Natural killer cell (primary cell): ENCODE measurements around the gene PTPRJ. TPM values are rescaled to one million over a fixed set of nuclear protein-coding genes. Genes with fewer than 3 reads are reported as not detected.

Experiments used
- ATAC-seq, 3 donors: fragments of 150-1000 bp in 2 of 3; fragments of 200-7000 bp in 1 of 3; cut with Tn5 transposase; 1 replicate in 1 of 3; 2 replicates in 2 of 3; pipeline ENCODE4 v1.10.0; 2021; ENCODE audit warnings: mild to moderate bottlenecking in 2 of 3, moderate library complexity in 2 of 3
- DNase-seq, 2 donors: peaks; one replicate each; pipeline versions ENCODE4 v3.0.0 to v3.0.0-alpha.2; 2013 to 2021; ENCODE audit warnings: mixed read lengths in 1 of 2
- H3K27ac ChIP-seq: one replicate; pipeline ENCODE4 v1.5.1; 2013; ENCODE audit warnings: mild to moderate bottlenecking, low read length
- H3K27me3 ChIP-seq: one replicate; pipeline ENCODE4 v1.6.1; 2013; ENCODE audit warnings: low read length; ENCODE audit not compliant: control insufficient read depth, insufficient read depth
- H3K36me3 ChIP-seq: one replicate; pipeline ENCODE4 v1.6.1; 2013; ENCODE audit warnings: low read length; ENCODE audit not compliant: control insufficient read depth, insufficient read depth
- H3K4me1 ChIP-seq: one replicate; pipeline ENCODE4 v1.6.1; 2013; ENCODE audit warnings: low read length; ENCODE audit not compliant: control insufficient read depth, insufficient read depth
- H3K4me3 ChIP-seq: one replicate; pipeline ENCODE4 v1.5.1; 2013; ENCODE audit warnings: low read length
- H3K9me3 ChIP-seq: one replicate; pipeline ENCODE4 v1.6.1; 2013; ENCODE audit warnings: low read length; ENCODE audit not compliant: control insufficient read depth, insufficient read depth
- H3K27ac Mint-ChIP-seq, 2 donors: one replicate each; pipeline ENCODE4 v1.8.0; 2022; ENCODE audit warnings: mild to moderate bottlenecking in 2 of 2, mixed read lengths in 2 of 2, moderate library complexity in 1 of 2
- H3K27me3 Mint-ChIP-seq, 2 donors: one replicate each; pipeline ENCODE4 v1.8.0; 2022; ENCODE audit warnings: low read depth in 2 of 2, mixed read lengths in 2 of 2
- H3K36me3 Mint-ChIP-seq: one replicate; pipeline ENCODE4 v1.8.0; 2022; ENCODE audit warnings: mixed read lengths
- H3K4me1 Mint-ChIP-seq, 2 donors: one replicate each; pipeline ENCODE4 v1.8.0; 2022; ENCODE audit warnings: mixed read lengths in 2 of 2
- H3K4me3 Mint-ChIP-seq: one replicate; pipeline ENCODE4 v1.8.0; 2022; ENCODE audit warnings: mild to moderate bottlenecking, moderate library complexity, mixed read lengths
- H3K9me3 Mint-ChIP-seq, 2 donors: one replicate each; pipeline ENCODE4 v1.8.0; 2022; ENCODE audit warnings: mixed read lengths in 2 of 2
- WGBS: methylation state at CpG from one replicate; pipeline ENCODE4 v1.1.7; 2013; ENCODE audit warnings: missing lambda C conversion rate; ENCODE audit not compliant: insufficient coverage; 5-methylcytosine and 5-hydroxymethylcytosine counted together
- intact Hi-C: fragments of 100-400 bp; cut with micrococcal nuclease; formaldehyde crosslinking; loops from one replicate; pipeline ENCODE4 v1.14.2; 2022
- total RNA-seq, 4 donors: library from RNA; stranded (reverse); fragments of 120-200 nt in 1 of 4; gene quantifications; one replicate each; pipeline versions ENCODE4 v1.2.3 to v1.2.4, GENCODE V29; 2013 to 2022
- TF ChIP-seq, protein P1 (sequence below): fragments of 200-600 bp; IDR thresholded peaks from one replicate; pipeline ENCODE4 v1.8.0; 2022; ENCODE audit warnings: antibody characterized with exemption

The PTPRJ gene
- total RNA-seq, 3 donors from 2014 or later (not counting 1 experiment from before 2014, with no cell fraction given) = 110 to 127 (median 111) TPM

DNA sequence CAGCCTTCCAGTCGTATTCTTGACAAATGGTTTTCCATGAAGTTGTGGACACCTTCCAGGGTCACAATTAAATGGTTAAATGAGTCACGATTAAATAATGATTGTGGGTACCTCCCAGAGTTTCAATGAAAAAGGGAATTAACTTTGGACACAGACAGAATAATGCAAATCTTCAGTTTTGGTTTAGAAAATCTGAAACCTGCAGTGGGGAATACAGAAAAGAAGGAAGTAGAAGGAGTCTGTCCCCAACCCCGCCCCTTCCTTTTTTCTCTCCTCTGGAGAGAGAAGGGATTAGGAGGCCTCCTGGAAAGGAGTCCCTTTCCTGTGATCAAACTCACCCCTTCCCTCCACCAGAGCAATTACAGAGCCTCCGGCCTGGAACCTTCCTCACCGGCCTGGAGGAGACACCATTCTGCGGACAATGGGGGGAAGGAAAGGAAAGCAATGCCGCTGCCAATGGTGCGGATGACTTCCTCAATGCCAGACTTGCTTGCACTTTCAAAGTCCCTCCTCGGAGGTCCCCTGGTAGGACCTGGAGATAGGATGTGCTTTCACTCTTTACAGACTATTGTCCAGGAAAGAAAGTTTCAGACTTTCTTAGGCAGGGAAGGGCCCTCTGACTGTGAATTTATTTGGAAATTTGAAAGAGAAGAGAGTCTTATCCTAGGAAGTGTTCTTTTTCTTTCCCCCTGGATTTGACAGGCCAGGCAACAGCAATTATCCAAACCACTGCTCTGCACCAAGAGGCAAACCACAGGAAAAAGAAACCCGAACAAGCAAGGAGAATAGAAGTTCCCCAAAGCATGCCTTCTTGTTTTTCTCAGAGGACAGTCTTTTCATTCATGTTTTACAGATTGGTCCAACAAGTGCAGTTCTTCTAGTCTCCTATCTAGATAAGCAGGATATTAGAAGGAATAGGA lies 86.8 kb downstream of the PTPRJ start:
- intact Hi-C loops = no loop called here
- DNase-seq (no peak), ATAC-seq (no peak)
- no peak overlapping the region for H3K4me3 ChIP-seq
- TF ChIP-seq, protein P1, sequence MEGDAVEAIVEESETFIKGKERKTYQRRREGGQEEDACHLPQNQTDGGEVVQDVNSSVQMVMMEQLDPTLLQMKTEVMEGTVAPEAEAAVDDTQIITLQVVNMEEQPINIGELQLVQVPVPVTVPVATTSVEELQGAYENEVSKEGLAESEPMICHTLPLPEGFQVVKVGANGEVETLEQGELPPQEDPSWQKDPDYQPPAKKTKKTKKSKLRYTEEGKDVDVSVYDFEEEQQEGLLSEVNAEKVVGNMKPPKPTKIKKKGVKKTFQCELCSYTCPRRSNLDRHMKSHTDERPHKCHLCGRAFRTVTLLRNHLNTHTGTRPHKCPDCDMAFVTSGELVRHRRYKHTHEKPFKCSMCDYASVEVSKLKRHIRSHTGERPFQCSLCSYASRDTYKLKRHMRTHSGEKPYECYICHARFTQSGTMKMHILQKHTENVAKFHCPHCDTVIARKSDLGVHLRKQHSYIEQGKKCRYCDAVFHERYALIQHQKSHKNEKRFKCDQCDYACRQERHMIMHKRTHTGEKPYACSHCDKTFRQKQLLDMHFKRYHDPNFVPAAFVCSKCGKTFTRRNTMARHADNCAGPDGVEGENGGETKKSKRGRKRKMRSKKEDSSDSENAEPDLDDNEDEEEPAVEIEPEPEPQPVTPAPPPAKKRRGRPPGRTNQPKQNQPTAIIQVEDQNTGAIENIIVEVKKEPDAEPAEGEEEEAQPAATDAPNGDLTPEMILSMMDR = no peak
- Mint-ChIP-seq H3K4me1 (peaks cover 37 to 49% of the 10 kb centered on the region in 2 donors), H3K27ac (peak overlapping the region in 1 of 2 donors; percentile 32), H3K9me3 (no peaks in the 10 kb centered on the region), H3K27me3 (no peaks in the 10 kb centered on the region), H3K36me3 (no peaks in the 10 kb centered on the region), H3K4me3 (no peak overlapping the region)
- 53% methylated on average over 9 of the region's 10 CpGs for WGBS
- H3K27ac ChIP-seq = no peak overlapping the region
- H3K4me1 ChIP-seq = peaks cover 11% of the 10 kb centered on the region
- H3K27me3 ChIP-seq = no peaks in the 10 kb centered on the region
- peaks cover 15% of the 10 kb centered on the region for H3K36me3 ChIP-seq
- H3K9me3 ChIP-seq = no peaks in the 10 kb centered on the region

DNA sequence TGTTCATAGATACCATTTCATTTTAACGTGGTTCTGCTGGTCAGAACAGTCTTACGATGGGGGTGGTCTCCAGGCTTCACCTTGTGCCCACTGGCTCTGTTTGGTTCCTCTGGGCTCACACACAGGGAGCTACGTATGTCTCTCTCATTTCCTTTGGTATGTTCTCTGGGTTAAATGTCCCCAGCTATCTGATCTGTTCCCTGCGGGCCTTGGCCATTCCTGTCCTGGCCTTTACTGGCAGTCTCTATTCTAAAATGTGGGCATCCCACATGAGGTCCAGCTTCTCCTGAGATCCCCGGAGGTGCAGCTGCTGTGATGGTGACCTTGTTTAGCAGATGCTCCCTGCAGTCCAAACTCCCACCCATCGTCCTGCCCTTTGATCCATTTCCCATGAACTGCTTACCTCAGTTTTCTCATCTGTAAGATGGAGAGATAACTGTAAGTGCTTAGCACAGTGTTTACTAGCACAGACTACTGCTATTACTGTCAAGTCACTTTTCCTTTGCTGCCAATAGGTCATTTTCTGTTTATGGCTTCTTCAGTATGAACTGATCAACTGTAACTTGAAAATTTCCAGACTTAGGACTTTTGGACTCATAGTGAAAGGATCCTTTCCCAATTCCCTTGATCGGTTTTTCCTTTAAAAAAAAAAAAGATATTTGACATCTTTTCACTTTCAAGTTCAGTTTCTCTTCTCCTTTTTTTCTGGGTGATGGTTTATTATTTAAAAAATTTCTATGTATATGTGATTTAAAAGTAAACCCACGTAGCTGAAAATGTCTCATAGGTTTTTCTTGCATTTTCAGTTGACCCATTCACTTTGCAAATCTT lies 92.9 kb downstream of the PTPRJ start:
- TF ChIP-seq, protein P1 = no peak
- no peak overlapping the region for H3K27ac ChIP-seq
- H3K27ac Mint-ChIP-seq = peak overlapping the region in 1 of 2 donors; percentile 46
- WGBS = 89% methylated on average over 6 of the region's 8 CpGs
- intact Hi-C loops = no loop called here
- H3K9me3 ChIP-seq = no peaks in the 10 kb centered on the region
- H3K4me1 ChIP-seq = peaks cover 2% of the 10 kb centered on the region
- H3K27me3 ChIP-seq = no peaks in the 10 kb centered on the region
- ATAC-seq (no peak), DNase-seq (no peak)
- H3K36me3 ChIP-seq = peaks cover 13% of the 10 kb centered on the region
- no peak overlapping the region for H3K4me3 Mint-ChIP-seq
- H3K4me1 Mint-ChIP-seq = peaks cover 31 to 37% of the 10 kb centered on the region in 2 donors
- no peak overlapping the region for H3K4me3 ChIP-seq
- H3K27me3 Mint-ChIP-seq = no peaks in the 10 kb centered on the region
- no peaks in the 10 kb centered on the region for H3K9me3 Mint-ChIP-seq
- H3K36me3 Mint-ChIP-seq = no peaks in the 10 kb centered on the region

DNA sequence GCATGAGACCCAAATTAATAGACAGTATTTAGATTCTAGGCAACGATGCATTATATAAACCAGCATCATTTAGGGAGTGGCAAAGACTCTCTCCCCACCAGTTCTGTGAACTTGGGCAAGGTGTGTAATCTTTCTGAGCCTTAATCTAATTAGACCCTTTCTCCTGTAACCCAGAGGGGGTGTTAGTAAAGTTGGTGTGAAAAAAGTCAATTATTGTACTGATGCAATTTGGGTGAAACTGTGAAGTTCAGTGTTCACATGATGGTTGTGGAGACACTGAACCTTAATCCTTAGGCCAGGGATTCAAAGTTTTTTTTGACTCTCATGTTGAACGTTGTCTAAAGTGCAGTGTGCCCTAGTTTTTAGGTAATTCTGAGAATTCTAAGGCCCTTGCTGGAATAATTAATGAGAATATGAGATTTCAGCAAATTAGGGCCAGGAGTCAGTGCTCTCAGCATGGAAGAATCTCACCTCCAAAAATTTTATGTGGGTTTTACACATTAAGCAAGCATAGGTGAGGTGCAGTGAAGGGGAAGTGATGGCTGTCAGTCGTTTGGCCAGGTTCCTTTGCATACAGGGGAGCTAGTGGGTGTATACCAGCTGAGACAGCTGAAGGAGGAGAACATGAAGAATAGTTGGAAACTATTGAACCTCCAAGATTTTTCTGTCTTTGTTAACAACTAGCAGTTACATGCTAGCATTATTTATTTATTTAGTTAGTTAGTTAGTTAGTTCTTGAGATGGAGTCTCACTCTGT lies 94.2 kb downstream of the PTPRJ start:
- peak in 1 of 3 donors; percentile 43 for ATAC-seq
- Histone ChIP-seq H3K4me3 (no peak overlapping the region), H3K4me1 (peaks cover 9% of the 10 kb centered on the region), H3K27me3 (no peaks in the 10 kb centered on the region), H3K9me3 (no peaks in the 10 kb centered on the region), H3K27ac (no peak overlapping the region), H3K36me3 (peaks cover 6% of the 10 kb centered on the region)
- Mint-ChIP-seq H3K4me3 (no peak overlapping the region), H3K9me3 (no peaks in the 10 kb centered on the region), H3K36me3 (no peaks in the 10 kb centered on the region), H3K27me3 (no peaks in the 10 kb centered on the region), H3K27ac (peak overlapping the region; percentile 17 to 64), H3K4me1 (peaks cover 40 to 46% of the 10 kb centered on the region in 2 donors)
- no peak for DNase-seq
- TF ChIP-seq, protein P1 = no peak
- intact Hi-C loops = no loop called here
- 36% methylated on average over 2 of the region's 3 CpGs for WGBS
